Sigmoid colon (tissue), 7 donors: ENCODE measurements around the gene TENM4. TPM values are rescaled to one million over a fixed set of nuclear protein-coding genes. Genes with fewer than 3 reads are reported as not detected.

Experiments
- DNase-seq: peaks from one replicate; pipeline ENCODE4 v3.0.0-alpha.2; 2019
- H3K27ac ChIP-seq, 4 donors: fragments of 200-600 bp; sonication (generic); one replicate each; pipeline ENCODE4 v1.5.1; 2016 to 2019; ENCODE audit warnings: mild to moderate bottlenecking in 1 of 4
- H3K27me3 ChIP-seq, 3 donors: fragments of 200-600 bp; sonication (generic); one replicate each; pipeline ENCODE4 v1.5.1; 2019; ENCODE audit warnings: mild to moderate bottlenecking in 1 of 3
- H3K36me3 ChIP-seq, 4 donors: fragments of 200-600 bp; sonication (generic); one replicate each; pipeline ENCODE4 v1.5.1; 2016 to 2019
- H3K4me1 ChIP-seq, 4 donors: fragments of 200-600 bp; sonication (generic); one replicate each; pipeline ENCODE4 v1.5.1; 2017 to 2019
- H3K4me3 ChIP-seq, 4 donors: fragments of 200-600 bp; sonication (generic); one replicate each; pipeline ENCODE4 v1.5.1; 2017 to 2019; ENCODE audit warnings: mild to moderate bottlenecking in 2 of 4, moderate library complexity in 1 of 4
- H3K9me3 ChIP-seq, 4 donors: fragments of 200-600 bp in 3 of 4; sonication (generic) in 3 of 4; one replicate each; pipeline versions ENCODE4 v1.5.1 to v1.6.1; 2013 to 2019
- CTCF ChIP-seq, 4 experiments: fragments of 450-650 bp in 3 of 4; fragments of 200-600 bp in 1 of 4; IDR thresholded peaks; one replicate each; pipeline ENCODE4 v1.5.1; 2016 to 2019; ENCODE audit warnings: antibody characterized with exemption in 4 of 4, mild to moderate bottlenecking in 3 of 4, moderate library complexity in 2 of 4
- EP300 ChIP-seq, 4 donors: sonication (generic); formaldehyde crosslinking; IDR thresholded peaks; one replicate each; pipeline ENCODE4 v1.6.1; 2017; ENCODE audit warnings: antibody characterized with exemption in 4 of 4
- POLR2A ChIP-seq, 2 donors: fragments of 450-650 bp; IDR thresholded peaks; one replicate each; pipeline ENCODE4 v1.6.1; 2016; ENCODE audit warnings: antibody characterized with exemption in 2 of 2, mild to moderate bottlenecking in 2 of 2, moderate library complexity in 2 of 2
- POLR2AphosphoS5 ChIP-seq, 4 donors: sonication (generic); formaldehyde crosslinking; IDR thresholded peaks; one replicate each; pipeline ENCODE4 v1.6.1; 2017; ENCODE audit warnings: antibody characterized with exemption in 4 of 4
- WGBS, 2 donors: extraction: QIAGEN DNeasy Blood & Tissue Kit; methylation state at CpG; one replicate each; pipeline ENCODE4 v1.1.7; 2013; 5-methylcytosine and 5-hydroxymethylcytosine counted together
- intact Hi-C: fragments of 100-400 bp; cut with DNase I; formaldehyde crosslinking; loops from one replicate; pipeline ENCODE4 v1.15.1; 2023
- polyA plus RNA-seq, 3 donors: library from polyadenylated mRNA; stranded (reverse); fragments of 200-250 nt; gene quantifications; one replicate each; pipeline ENCODE4 v1.2.3, GENCODE V29; 2013
- total RNA-seq, 4 donors: library from RNA; depleted of rRNA; stranded (reverse); fragments of >200 nt; gene quantifications; one replicate each; pipeline ENCODE4 v1.1.0, GENCODE V29; 2016
- donor health status: healthy with polysubstance abuse.
- donor health status: Bipolar disorder and iron deficiency.
- donor health status: healthy.

TENM4 gene
- total and polyA plus RNA-seq, 7 donors = 0.23 to 14.6 (median 1.9) TPM; not detected in 1

GRCh38 chr11:79077702-79078330 is 363.0 kb downstream of the TENM4 start:
- WGBS, 2 donors = 61 to 76% methylated on average over 9 of the region's 9 CpGs

GRCh38 chr11:79076526-79077115 is 364.2 kb downstream of the TENM4 start:
- H3K36me3 ChIP-seq = no peaks in the 10 kb centered on the region
- no peaks in the 10 kb centered on the region for H3K27me3 ChIP-seq
- H3K4me3 ChIP-seq = no peak overlapping the region
- no peak overlapping the region for H3K27ac ChIP-seq
- no peak for DNase-seq
- WGBS, 2 donors = 66 to 73% methylated on average over 4 of the region's 4 CpGs
- TF ChIP-seq CTCF (IDR thresholded peaks at IDR 0.05) (peak; percentile 15 to 60 (median 44)), POLR2A (IDR thresholded peaks at IDR 0.05) (no peak), EP300 (IDR thresholded peaks at IDR 0.05) (no peak), POLR2AphosphoS5 (IDR thresholded peaks at IDR 0.05) (no peak)
- peaks cover 3 to 29% (median 25%) of the 10 kb centered on the region in 4 donors for H3K4me1 ChIP-seq
- H3K9me3 ChIP-seq = no peaks in the 10 kb centered on the region
- intact Hi-C loops = loop anchor here (5.0 to 10.0 kb wide), 3 partner anchors 132 to 429 kb away; no protein-coding TSS in a partner anchor

More at GRCh38 chr11:79077702-79078330, 363.0 kb downstream of the TENM4 start:
- Histone ChIP-seq H3K27me3 (no peaks in the 10 kb centered on the region), H3K4me3 (no peak overlapping the region), H3K4me1 (peaks cover 3 to 29% (median 25%) of the 10 kb centered on the region in 4 donors), H3K36me3 (no peaks in the 10 kb centered on the region), H3K9me3 (no peaks in the 10 kb centered on the region), H3K27ac (peak overlapping the region in 2 of 4 donors; percentile 22 to 54)
- DNase-seq = no peak
- intact Hi-C loops = loop anchor here (5.0 to 10.0 kb wide), 3 partner anchors 133 to 431 kb away; no protein-coding TSS in a partner anchor
- TF ChIP-seq CTCF (IDR thresholded peaks at IDR 0.05) (no peak), POLR2AphosphoS5 (IDR thresholded peaks at IDR 0.05) (peak in 1 of 4 donors; percentile 11)

GRCh38 chr11:79074547-79074946 is 366.3 kb downstream of the TENM4 start:
- no peak for DNase-seq
- no peak for TF ChIP-seq EP300 (IDR thresholded peaks at IDR 0.05)
- Histone ChIP-seq H3K9me3 (no peaks in the 10 kb centered on the region), H3K27ac (no peak overlapping the region), H3K36me3 (no peaks in the 10 kb centered on the region), H3K4me3 (no peak overlapping the region), H3K27me3 (no peaks in the 10 kb centered on the region), H3K4me1 (peaks cover 3 to 28% (median 20%) of the 10 kb centered on the region in 4 donors)
- intact Hi-C loops = loop anchor here (10.0 kb wide), 1 partner anchor 130 kb away; no protein-coding TSS in a partner anchor
- WGBS, 2 donors = 88 to 92% methylated on average over 4 of the region's 4 CpGs

- Histone ChIP-seq H3K27me3 (no peaks in the 10 kb centered on the region), H3K36me3 (no peaks in the 10 kb centered on the region), H3K27ac (no peak overlapping the region), H3K9me3 (no peaks in the 10 kb centered on the region), H3K4me1 (no peaks in the 10 kb centered on the region), H3K4me3 (no peak overlapping the region)
- intact Hi-C loops = loop anchor here (10.0 kb wide), 1 partner anchor 126 kb away; no protein-coding TSS in a partner anchor
- no peak for DNase-seq
- 94 to 99% methylated on average over 1 of the region's 1 CpG for WGBS, 2 donors
- TF ChIP-seq EP300 (IDR thresholded peaks at IDR 0.05) (no peak), POLR2AphosphoS5 (IDR thresholded peaks at IDR 0.05) (no peak), POLR2A (IDR thresholded peaks at IDR 0.05) (no peak), CTCF (IDR thresholded peaks at IDR 0.05) (no peak)
Observed at GRCh38 chr11:79071190-79071589, 369.6 kb downstream of the TENM4 start.

- Histone ChIP-seq H3K4me1 (no peaks in the 10 kb centered on the region), H3K4me3 (no peak overlapping the region), H3K36me3 (no peaks in the 10 kb centered on the region), H3K27ac (no peak overlapping the region), H3K9me3 (no peaks in the 10 kb centered on the region), H3K27me3 (no peaks in the 10 kb centered on the region)
- intact Hi-C loops = loop anchor here (10.0 kb wide), 1 partner anchor 126 kb away; no protein-coding TSS in a partner anchor
- TF ChIP-seq POLR2AphosphoS5 (IDR thresholded peaks at IDR 0.05) (no peak), POLR2A (IDR thresholded peaks at IDR 0.05) (no peak), EP300 (IDR thresholded peaks at IDR 0.05) (no peak), CTCF (IDR thresholded peaks at IDR 0.05) (no peak)
- DNase-seq = no peak
- WGBS, 2 donors = 88 to 90% methylated on average over 4 of the region's 4 CpGs
Observed at GRCh38 chr11:79070518-79070917, 370.3 kb downstream of the TENM4 start.
